ENCODE measurements around the gene CCDC192. TPM values are rescaled to one million over a fixed set of nuclear protein-coding genes. Genes with fewer than 3 reads are reported as not detected.

CCDC192 gene
- total RNA-seq, 1 donor from 2014 or later = not detected

DNA sequence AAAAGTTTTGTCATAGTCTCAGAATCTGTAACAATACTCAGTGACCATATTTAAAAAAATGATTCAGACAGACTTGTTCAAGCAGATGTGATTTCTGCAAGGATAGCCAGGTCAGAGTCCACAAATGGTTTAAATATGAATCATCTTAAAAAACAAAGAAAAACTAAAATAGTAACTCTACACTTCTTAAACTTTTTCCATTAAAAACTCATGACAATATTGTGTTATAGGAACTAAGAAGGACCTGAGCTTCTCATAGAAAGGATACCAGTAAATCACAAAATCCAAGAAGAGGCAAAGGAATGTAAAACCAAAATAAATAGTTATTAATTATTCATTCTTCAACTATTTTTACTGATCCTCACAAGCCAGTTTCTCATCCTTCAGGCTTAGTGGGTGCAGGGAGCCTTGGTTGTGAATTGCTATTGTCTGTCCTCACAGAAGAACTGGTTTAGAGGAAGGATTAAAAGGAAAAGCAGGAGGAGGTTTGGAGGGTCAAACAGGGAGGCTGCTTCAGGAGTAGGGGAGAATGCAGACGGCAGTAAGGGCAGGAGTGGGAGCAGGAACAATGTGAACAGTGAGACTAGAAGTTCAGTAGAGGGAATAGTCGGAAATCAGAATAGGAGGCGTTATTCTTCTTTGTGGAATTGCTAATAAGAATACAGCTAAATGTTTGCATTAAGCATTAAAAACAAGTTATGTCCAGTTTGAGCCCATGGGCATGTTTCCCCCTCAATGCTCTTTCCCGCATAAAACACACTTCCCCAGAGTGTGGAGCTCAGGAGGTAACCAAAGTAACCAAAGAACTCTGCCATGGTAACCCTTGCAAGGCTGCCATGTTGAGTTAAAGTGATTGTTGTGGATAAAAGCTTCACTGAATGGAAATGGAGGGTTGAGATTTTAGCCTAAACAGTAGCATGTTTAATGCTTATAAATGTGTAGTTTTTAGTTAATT, 110.7 kb downstream of the CCDC192 start:
- intact Hi-C loops (cut with micrococcal nuclease) = no loop called here
- Histone ChIP-seq H3K9me3 (replicated peaks) (no peaks in the 10 kb centered on the region), H3K27ac (replicated peaks) (no peak overlapping the region)

DNA sequence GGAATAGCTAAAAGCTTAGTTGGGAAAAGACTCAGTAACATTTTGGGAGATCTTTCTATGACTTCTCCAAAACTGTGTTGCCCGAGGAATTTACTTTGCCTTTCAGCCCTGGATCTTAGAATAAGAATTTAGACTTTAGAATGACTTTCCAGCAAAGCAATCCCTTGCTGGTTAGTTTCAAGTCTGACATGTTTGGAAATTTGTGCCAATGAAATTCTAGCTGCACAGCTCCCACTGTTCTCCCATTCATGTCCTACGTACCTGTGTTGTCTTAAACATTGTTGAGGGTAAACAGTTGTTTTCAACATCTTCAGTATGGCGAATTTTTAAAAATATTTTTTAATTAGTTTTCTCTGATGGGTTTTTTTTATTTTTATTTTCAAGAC, 111.4 kb downstream of the CCDC192 start:
- H3K4me1 ChIP-seq = no peaks in the 10 kb centered on the region
- no peak overlapping the region for H3K4me3 ChIP-seq
- H3K9me3 ChIP-seq (replicated peaks) = no peaks in the 10 kb centered on the region
- intact Hi-C loops (cut with micrococcal nuclease) = no loop called here
- H3K27ac ChIP-seq (replicated peaks) = no peak overlapping the region
- no peak for DNase-seq
- no peaks in the 10 kb centered on the region for H3K36me3 ChIP-seq
- TF ChIP-seq, protein P1, sequence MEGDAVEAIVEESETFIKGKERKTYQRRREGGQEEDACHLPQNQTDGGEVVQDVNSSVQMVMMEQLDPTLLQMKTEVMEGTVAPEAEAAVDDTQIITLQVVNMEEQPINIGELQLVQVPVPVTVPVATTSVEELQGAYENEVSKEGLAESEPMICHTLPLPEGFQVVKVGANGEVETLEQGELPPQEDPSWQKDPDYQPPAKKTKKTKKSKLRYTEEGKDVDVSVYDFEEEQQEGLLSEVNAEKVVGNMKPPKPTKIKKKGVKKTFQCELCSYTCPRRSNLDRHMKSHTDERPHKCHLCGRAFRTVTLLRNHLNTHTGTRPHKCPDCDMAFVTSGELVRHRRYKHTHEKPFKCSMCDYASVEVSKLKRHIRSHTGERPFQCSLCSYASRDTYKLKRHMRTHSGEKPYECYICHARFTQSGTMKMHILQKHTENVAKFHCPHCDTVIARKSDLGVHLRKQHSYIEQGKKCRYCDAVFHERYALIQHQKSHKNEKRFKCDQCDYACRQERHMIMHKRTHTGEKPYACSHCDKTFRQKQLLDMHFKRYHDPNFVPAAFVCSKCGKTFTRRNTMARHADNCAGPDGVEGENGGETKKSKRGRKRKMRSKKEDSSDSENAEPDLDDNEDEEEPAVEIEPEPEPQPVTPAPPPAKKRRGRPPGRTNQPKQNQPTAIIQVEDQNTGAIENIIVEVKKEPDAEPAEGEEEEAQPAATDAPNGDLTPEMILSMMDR (IDR thresholded peaks at IDR 0.05; ENCODE audit: borderline replicate concordance) = no peak
- H3K27me3 ChIP-seq (ENCODE audit: low read depth) = no peaks in the 10 kb centered on the region

More for the DNA sequence above, 110.7 kb downstream of the CCDC192 start:
- no peak overlapping the region for H3K4me3 ChIP-seq
- no peaks in the 10 kb centered on the region for H3K27me3 ChIP-seq (ENCODE audit: low read depth)
- no peaks in the 10 kb centered on the region for H3K36me3 ChIP-seq
- TF ChIP-seq, protein P1 (IDR thresholded peaks at IDR 0.05; ENCODE audit: borderline replicate concordance) = no peak
- no peaks in the 10 kb centered on the region for H3K4me1 ChIP-seq
- DNase-seq = no peak

DNA sequence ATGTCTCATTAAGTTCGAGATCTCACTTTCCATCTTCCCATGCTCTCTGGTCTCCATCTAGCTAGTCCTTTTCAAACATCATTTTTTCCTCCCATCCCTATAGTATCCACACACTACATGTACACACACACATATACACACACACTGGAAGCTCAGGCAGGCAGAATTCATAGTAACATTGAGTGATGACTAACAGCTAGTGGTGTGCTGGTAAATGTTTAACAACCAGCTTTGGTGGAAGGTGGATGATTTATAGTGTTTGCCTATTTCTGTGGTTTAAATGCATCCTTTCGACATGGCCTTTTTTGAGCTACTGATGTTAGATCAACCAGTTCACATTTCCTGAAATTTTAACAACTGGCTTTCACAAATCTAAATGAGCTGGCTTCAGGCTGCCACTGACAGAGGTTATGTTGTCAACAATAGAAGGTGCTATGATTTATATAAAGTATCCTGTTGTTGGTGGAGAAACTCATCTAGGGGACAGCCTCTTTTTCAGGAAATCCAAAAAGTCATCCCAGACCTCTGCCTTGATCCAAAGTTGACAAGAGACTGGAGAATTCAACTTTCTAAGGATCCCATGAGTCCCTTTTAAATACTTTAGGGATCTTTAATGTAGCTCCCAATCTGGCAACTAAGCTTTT, 117.8 kb downstream of the CCDC192 start:
- H3K9me3 ChIP-seq (replicated peaks) = no peaks in the 10 kb centered on the region
- H3K4me3 ChIP-seq = no peak overlapping the region
- no peaks in the 10 kb centered on the region for H3K36me3 ChIP-seq
- no peak for DNase-seq
- no peaks in the 10 kb centered on the region for H3K4me1 ChIP-seq
- H3K27me3 ChIP-seq (ENCODE audit: low read depth) = no peaks in the 10 kb centered on the region
- TF ChIP-seq, protein P1 (IDR thresholded peaks at IDR 0.05; ENCODE audit: borderline replicate concordance) = no peak
- no peak overlapping the region for H3K27ac ChIP-seq (replicated peaks)
- intact Hi-C loops (cut with micrococcal nuclease) = no loop called here

DNA sequence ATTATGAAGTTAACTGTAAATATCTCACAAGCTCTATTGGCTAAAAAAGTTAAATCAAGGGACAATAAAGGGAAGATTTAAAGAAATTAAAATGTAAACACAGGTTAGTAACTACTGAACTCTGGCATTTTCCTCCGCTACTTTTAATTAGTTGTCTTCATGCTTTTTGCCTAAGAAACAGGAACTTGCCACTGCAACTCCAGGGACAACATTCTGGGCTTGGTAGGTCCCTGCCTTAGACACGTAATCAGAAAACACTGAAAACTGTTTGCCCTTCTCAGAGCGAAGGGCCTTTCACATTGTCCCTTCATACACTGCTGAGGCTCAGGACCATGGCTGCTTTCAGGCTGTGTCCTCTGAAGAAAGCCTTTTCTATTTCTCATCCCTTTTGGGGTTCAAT, 118.7 kb downstream of the CCDC192 start:
- Histone ChIP-seq H3K27me3 (ENCODE audit: low read depth) (no peaks in the 10 kb centered on the region), H3K4me3 (no peak overlapping the region), H3K27ac (replicated peaks) (no peak overlapping the region), H3K9me3 (replicated peaks) (no peaks in the 10 kb centered on the region), H3K36me3 (no peaks in the 10 kb centered on the region), H3K4me1 (no peaks in the 10 kb centered on the region)
- intact Hi-C loops (cut with micrococcal nuclease) = no loop called here
- no peak for DNase-seq
- TF ChIP-seq, protein P1 (IDR thresholded peaks at IDR 0.05; ENCODE audit: borderline replicate concordance) = no peak

DNA sequence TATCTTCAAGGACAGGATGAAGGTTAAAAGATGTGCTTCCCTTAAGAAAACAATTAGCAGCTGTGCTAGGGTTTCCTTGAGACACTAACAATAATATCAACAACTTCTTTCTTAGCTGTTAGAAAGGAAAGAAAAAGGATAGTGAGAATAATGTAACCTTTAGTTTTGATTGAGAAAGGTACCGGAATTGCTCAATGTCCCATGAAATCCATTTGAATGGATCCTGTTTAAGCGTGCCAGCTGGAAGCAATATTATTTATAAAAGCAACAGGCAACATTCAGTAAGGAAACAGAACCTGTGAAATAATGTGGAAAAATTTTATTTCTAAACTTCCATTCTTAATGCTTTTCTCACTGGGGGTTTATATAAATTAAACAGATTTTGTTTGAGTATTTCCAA, 120.9 kb downstream of the CCDC192 start:
- TF ChIP-seq, protein P1 (IDR thresholded peaks at IDR 0.05; ENCODE audit: borderline replicate concordance) = no peak
- Histone ChIP-seq H3K4me1 (no peaks in the 10 kb centered on the region), H3K4me3 (no peak overlapping the region), H3K9me3 (replicated peaks) (no peaks in the 10 kb centered on the region), H3K36me3 (no peaks in the 10 kb centered on the region), H3K27me3 (ENCODE audit: low read depth) (no peaks in the 10 kb centered on the region), H3K27ac (replicated peaks) (no peak overlapping the region)
- intact Hi-C loops (cut with micrococcal nuclease) = no loop called here
- DNase-seq = no peak
